ENCODE data around the gene ANXA3.

DNA sequence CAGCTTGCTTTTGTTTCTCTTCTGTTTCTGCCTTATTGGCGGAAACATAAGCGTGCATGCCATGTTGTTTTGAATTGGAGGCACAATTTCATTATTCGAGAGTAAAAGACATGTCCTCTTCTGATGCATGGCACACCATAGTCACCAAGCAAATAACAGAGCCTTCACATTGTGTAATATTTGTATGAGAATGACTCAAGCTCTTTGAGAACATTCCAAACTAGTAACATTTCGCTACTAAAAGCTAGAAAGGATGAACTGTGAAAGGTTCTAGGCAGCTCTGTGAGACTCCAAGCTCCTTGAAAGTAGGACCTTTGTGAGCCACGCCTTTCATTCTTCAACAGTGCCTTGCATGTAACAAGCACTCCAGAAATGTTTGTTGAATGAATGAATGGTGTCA is 9.2 kb upstream of the ANXA3 start:
- no peak for TF ChIP-seq POLR2A (IDR thresholded peaks at IDR 0.05; ENCODE audit: low read length)
- TF ChIP-seq GATA1 (IDR thresholded peaks at IDR 0.05; ENCODE audit: low read depth, low read length), result no peak

All from erythroblast (primary cell).